Liver (tissue), 9 donors: Measurements from ENCODE around the gene MLLT6. TPM values are rescaled to one million over a fixed set of nuclear protein-coding genes. Genes with fewer than 3 reads are reported as not detected.

Source experiments
- DNase-seq: peaks from one replicate; pipeline ENCODE4 v3.0.0-alpha.2; 2017; ENCODE audit warnings: low spot score
- H3K27ac ChIP-seq, 2 donors: one replicate each; pipeline ENCODE4 v1.7.0; 2013; ENCODE audit warnings: inconsistent platforms in 2 of 2, low read length in 2 of 2, control low read depth in 1 of 2, low read depth in 1 of 2, mild to moderate bottlenecking in 1 of 2
- H3K27me3 ChIP-seq, 4 donors: one replicate each; pipeline versions ENCODE4 v1.6.1 to v1.7.0; 2013; ENCODE audit warnings: low read length in 3 of 4, inconsistent platforms in 1 of 4, mild to moderate bottlenecking in 1 of 4, moderate library complexity in 1 of 4; ENCODE audit not compliant: control insufficient read depth in 4 of 4, insufficient read depth in 4 of 4
- H3K36me3 ChIP-seq, 4 donors: one replicate each; pipeline versions ENCODE4 v1.6.1 to v1.7.0; 2013; ENCODE audit warnings: low read length in 3 of 4, mild to moderate bottlenecking in 3 of 4, low read depth in 1 of 4, moderate library complexity in 1 of 4; ENCODE audit not compliant: control insufficient read depth in 4 of 4, insufficient read depth in 3 of 4
- H3K4me1 ChIP-seq, 4 donors: one replicate each; pipeline versions ENCODE4 v1.6.1 to v1.7.0; 2013; ENCODE audit warnings: low read length in 3 of 4, mild to moderate bottlenecking in 3 of 4, moderate library complexity in 1 of 4; ENCODE audit not compliant: control insufficient read depth in 4 of 4, insufficient read depth in 4 of 4
- H3K4me3 ChIP-seq, 3 donors: one replicate each; pipeline versions ENCODE4 v1.6.1 to v1.7.0; 2013; ENCODE audit warnings: low read length in 3 of 3, control low read depth in 1 of 3, low read depth in 1 of 3, mild to moderate bottlenecking in 1 of 3
- H3K9ac ChIP-seq, 2 donors: one replicate each; pipeline ENCODE4 v1.7.0; 2013; ENCODE audit warnings: low read length in 2 of 2, mild to moderate bottlenecking in 2 of 2, moderate library complexity in 2 of 2, control low read depth in 1 of 2, low read depth in 1 of 2
- H3K9me3 ChIP-seq, 4 donors: one replicate each; pipeline versions ENCODE4 v1.6.1 to v1.7.0; 2013; ENCODE audit warnings: low read length in 3 of 4; ENCODE audit not compliant: control insufficient read depth in 4 of 4
- ATF3 ChIP-seq: IDR thresholded peaks from 2 replicates; pipeline ENCODE4 v1.6.1; 2016; ENCODE audit warnings: antibody characterized with exemption
- CTCF ChIP-seq: fragments of 150-350 bp; IDR thresholded peaks from 2 replicates; pipeline ENCODE4 v1.5.1; 2017; ENCODE audit warnings: improper control_type of control experiment, low read depth, low read length; ENCODE audit not compliant: missing input control
- EGR1 ChIP-seq, 2 donors: IDR thresholded peaks; 2 replicates each; pipeline ENCODE4 v1.6.1; 2016 to 2018; ENCODE audit warnings: antibody characterized with exemption in 2 of 2, low read depth in 2 of 2
- FOXA1 ChIP-seq: IDR thresholded peaks from 2 replicates; pipeline ENCODE4 v1.6.1; 2016; ENCODE audit warnings: antibody characterized with exemption
- FOXA2 ChIP-seq: IDR thresholded peaks from 2 replicates; pipeline ENCODE4 v1.6.1; 2016; ENCODE audit warnings: antibody characterized with exemption
- GABPA ChIP-seq, 2 donors: IDR thresholded peaks in 1 of 2; conservative IDR thresholded peaks in 1 of 2; 2 replicates each; pipeline ENCODE4 v1.6.1; 2016; ENCODE audit warnings: antibody characterized with exemption in 2 of 2, mild to moderate bottlenecking in 1 of 2, moderate library complexity in 1 of 2
- HNF4A ChIP-seq, 2 donors: conservative IDR thresholded peaks; 2 replicates each; pipeline ENCODE4 v1.6.1; 2016; ENCODE audit warnings: antibody characterized with exemption in 2 of 2, mild to moderate bottlenecking in 2 of 2
- HNF4G ChIP-seq: IDR thresholded peaks from 2 replicates; pipeline ENCODE4 v1.6.1; 2016; ENCODE audit warnings: antibody characterized with exemption
- MAX ChIP-seq: IDR thresholded peaks from 2 replicates; pipeline ENCODE4 v1.6.1; 2016; ENCODE audit warnings: antibody characterized with exemption
- NR2F2 ChIP-seq: IDR thresholded peaks from 2 replicates; pipeline ENCODE4 v1.6.1; 2016; ENCODE audit warnings: antibody characterized with exemption
- RAD21 ChIP-seq, 2 donors: IDR thresholded peaks; 2 replicates each; pipeline ENCODE4 v1.6.1; 2016; ENCODE audit warnings: antibody characterized with exemption in 2 of 2, mild to moderate bottlenecking in 2 of 2
- RXRA ChIP-seq, 2 donors: IDR thresholded peaks; 2 replicates each; pipeline ENCODE4 v1.6.1; 2017 to 2018; ENCODE audit warnings: antibody characterized with exemption in 2 of 2, mild to moderate bottlenecking in 1 of 2
- SP1 ChIP-seq: IDR thresholded peaks from 2 replicates; pipeline ENCODE4 v1.6.1; 2018; ENCODE audit warnings: antibody characterized with exemption, mild to moderate bottlenecking
- TAF1 ChIP-seq: conservative IDR thresholded peaks from 2 replicates; pipeline ENCODE4 v1.6.1; 2016; ENCODE audit warnings: antibody characterized with exemption, mild to moderate bottlenecking
- YY1 ChIP-seq: IDR thresholded peaks from 2 replicates; pipeline ENCODE4 v1.6.1; 2016; ENCODE audit warnings: antibody characterized with exemption, mild to moderate bottlenecking
- ZBTB33 ChIP-seq: IDR thresholded peaks from 2 replicates; pipeline ENCODE4 v1.6.1; 2016; ENCODE audit warnings: antibody characterized with exemption
- WGBS: extraction: QIAGEN DNeasy Blood & Tissue Kit; methylation state at CpG from one replicate; pipeline ENCODE4 v1.1.7; 2013; 5-methylcytosine and 5-hydroxymethylcytosine counted together
- polyA plus RNA-seq, 2 donors: library from polyadenylated mRNA; stranded (reverse) in 1 of 2; unstranded in 1 of 2; fragments of 200-250 nt in 1 of 2; fragments of >200 nt in 1 of 2; fragmentation: Nextera tagmentation in 1 of 2; extraction: Ambion mirVana in 1 of 2; gene quantifications; one replicate each; pipeline versions ENCODE4 v1.2.1 to v1.2.3, GENCODE V29; 2013 to 2015
- total RNA-seq, 2 donors: library from RNA; depleted of rRNA; stranded (reverse); fragments of >200 nt; gene quantifications; one replicate each; pipeline ENCODE4 v1.2.3, GENCODE V29; 2014
- donor health status: healthy.
- donor health status: healthy.
- donor health status: healthy.
- donor health status: healthy.
- donor health status: healthy.

Gene MLLT6
- total and polyA plus RNA-seq, 4 donors: 3.3 to 22.8 (median 8.1) TPM

GRCh38 chr17:38748892-38749222 is 43.8 kb downstream of the MLLT6 start:
- TF ChIP-seq TAF1 (no peak), HNF4A (conservative IDR thresholded peaks at IDR 0.05) (no peak), ATF3 (no peak), YY1 (no peak), HNF4G (no peak), FOXA1 (no peak), RAD21 (IDR thresholded peaks at IDR 0.05) (no peak), RXRA (IDR thresholded peaks at IDR 0.05) (no peak)
- peak overlapping the region; percentile 22 to 71 (median 60) for H3K4me3 ChIP-seq
- no peaks in the 10 kb centered on the region for H3K27me3 ChIP-seq
- H3K27ac ChIP-seq: peak overlapping the region; percentile 38 to 69
- H3K9ac ChIP-seq: no peak overlapping the region
- H3K9me3 ChIP-seq: no peaks in the 10 kb centered on the region
- DNase-seq: no peak
- H3K4me1 ChIP-seq: peaks cover 17 to 51% (median 40%) of the 10 kb centered on the region in 4 donors
- H3K36me3 ChIP-seq: no peaks in the 10 kb centered on the region
- 1% methylated on average over 32 of the region's 32 CpGs for WGBS

- H3K9ac ChIP-seq: peak overlapping the region in 1 of 2 donors; percentile 36
- peaks cover 0 to 1% (median under 1%) of the 10 kb centered on the region in 4 donors for H3K36me3 ChIP-seq
- TF ChIP-seq TAF1 (no peak), HNF4G (no peak), ATF3 (no peak), FOXA2 (no peak), GABPA (IDR thresholded peaks at IDR 0.05 in 1 of 2, conservative IDR thresholded peaks at IDR 0.05 in 1 of 2) (peak; percentile 22 to 82), NR2F2 (peak; percentile 51), RXRA (IDR thresholded peaks at IDR 0.05) (peak; percentile 65 to 71), CTCF (peak; percentile 1), RAD21 (IDR thresholded peaks at IDR 0.05) (peak; percentile 3 to 8), EGR1 (IDR thresholded peaks at IDR 0.05; ENCODE audit: low read depth in 2 of 2) (peak in 1 of 2 donors; percentile 91), YY1 (peak; percentile 71), FOXA1 (no peak), MAX (peak; percentile 85), SP1 (peak; percentile 71), ZBTB33 (no peak)
- peak overlapping the region; percentile 22 to 71 (median 60) for H3K4me3 ChIP-seq
- no peaks in the 10 kb centered on the region for H3K27me3 ChIP-seq
- DNase-seq: peak; percentile 68
- peak overlapping the region; percentile 38 to 69 for H3K27ac ChIP-seq
- WGBS: under 1% methylated on average over 79 of the region's 79 CpGs
- H3K9me3 ChIP-seq: no peaks in the 10 kb centered on the region
- H3K4me1 ChIP-seq: peaks cover 17 to 53% (median 43%) of the 10 kb centered on the region in 4 donors
Measured at GRCh38 chr17:38749223-38750043, 44.4 kb downstream of the MLLT6 start.
